Measurements from ENCODE around the gene CAMTA1.
A peak's percentile ranks its signal among the peaks of the same experiment; 100 is the strongest.
"Not testable (repeated sequence)": the region's sequence is repeated elsewhere in the genome, so short reads cannot be mapped to it uniquely, and the experiment has no call there.

The CAMTA1 gene

DNA sequence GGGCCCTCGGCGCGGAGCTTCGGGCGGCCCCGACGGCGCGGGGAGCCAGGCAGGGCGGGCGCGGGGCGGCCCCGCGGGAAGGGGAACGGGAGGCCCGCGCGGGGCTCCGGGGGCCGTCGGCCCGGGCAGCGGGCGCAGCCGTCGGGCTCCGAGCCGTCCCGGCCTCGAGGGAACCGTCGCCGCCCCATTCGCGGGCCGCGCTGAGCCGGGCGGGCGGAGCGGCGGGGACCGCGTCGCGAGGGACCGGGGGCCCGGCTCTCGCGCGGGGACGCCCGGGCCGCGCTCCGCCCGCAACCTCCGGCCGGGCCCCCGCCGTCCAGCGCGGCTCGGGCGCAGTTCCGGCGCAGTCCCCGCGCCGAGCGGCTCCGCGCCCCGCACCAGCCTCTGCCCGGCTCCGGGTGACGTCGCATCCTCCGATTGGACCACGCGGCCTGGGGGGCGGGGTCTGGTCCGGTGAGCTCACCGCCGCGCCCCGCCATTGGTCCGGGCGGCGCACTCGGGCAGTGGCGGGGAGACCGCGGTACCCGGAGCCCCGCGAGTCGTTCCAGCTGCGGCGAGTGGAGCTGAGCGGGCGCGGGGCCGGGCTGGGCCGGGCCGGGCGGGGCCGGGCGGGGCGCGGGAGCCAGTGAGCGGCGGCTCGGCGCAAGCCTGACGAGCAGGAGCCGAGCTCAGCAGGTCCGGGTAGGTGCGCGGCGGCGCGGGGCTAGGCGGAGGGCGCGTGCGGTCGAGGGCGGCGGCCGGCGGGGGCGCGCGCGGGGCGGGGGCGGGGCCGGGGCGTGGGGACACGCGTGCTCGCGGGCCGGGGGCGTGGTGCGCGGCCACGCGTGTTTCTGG, 919.2 kb downstream of the CAMTA1 start:
- peak; percentile 77 to 80 for DNase-seq

DNA sequence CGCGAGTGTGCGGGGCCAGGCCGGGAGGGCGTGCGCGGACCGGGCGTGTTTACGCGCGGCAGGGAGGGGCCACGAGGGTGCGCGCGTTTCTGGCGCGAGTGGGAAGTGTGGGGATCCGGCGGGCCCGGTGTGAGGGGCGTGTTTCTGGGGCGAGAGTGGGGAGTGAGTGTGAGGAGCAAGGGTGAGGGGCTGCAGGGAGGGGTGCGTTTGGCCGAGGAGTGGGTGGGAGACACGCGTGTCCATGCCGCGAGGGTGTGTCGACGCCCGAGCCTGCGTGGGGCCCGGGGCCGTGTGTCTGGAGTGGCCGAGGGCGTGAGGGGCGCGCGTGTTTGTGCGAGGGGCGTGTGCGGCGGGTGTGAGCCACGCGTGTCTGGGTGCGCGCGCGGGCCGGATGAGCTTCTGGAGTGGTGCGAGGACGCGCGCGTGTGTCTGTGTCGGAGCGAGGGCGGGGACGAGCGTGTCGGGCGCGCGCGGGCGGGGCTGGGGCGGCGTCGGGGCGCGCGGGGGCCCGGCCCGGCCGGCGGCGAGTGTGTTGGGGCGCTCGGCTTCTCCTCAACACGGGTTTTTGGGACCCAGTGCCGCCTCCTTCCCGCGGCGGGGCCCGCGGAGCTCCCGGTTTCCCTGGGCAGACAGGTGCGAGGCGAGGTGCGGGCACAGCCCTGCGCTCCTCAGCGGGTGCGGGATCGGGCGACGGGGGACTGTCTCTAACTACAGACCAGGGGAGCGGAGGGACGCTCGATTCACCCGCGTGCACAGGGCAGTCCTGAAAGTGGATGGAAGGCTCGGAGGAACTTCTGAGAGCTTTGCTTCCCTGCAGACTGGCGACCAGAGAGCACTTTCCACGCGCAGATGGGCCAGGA, 920.0 kb downstream of the CAMTA1 start:
- DNase-seq, result no peak

DNA sequence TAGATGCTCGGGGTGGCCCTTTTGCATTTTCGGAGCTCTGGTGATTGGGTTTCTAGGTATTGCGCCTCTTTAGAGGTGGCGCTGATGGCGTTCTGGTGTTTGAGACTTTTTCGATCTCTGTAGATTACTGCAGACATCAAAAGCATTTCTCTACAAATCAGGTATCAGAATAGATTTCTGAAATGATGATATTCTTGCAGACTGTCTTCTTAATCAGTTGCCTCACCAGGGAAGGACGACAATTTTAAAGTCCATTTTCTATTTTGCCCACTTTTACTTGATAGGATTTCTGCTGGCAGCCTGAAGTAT, 920.6 kb downstream of the CAMTA1 start:
- DNase-seq, result no peak

DNA sequence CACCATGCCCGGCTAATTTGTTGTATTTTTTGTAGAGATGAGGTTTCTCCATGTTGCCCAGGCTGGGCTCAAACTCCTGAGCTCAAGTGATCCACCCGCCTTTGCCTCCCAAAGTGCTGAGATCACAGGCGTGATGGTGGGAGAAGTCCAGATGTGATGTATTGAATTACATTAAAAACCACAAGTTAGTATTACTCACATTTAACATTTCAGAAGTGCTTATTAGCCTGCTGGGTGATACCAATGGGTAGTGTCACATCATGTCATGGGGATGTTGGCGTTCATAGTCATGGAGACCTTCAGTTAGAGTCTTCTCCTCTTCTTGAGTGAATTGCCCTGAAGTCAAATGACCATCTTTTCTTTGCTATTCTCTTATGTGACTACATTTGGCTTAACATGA, 922.3 kb downstream of the CAMTA1 start:
- no peak for DNase-seq

DNA sequence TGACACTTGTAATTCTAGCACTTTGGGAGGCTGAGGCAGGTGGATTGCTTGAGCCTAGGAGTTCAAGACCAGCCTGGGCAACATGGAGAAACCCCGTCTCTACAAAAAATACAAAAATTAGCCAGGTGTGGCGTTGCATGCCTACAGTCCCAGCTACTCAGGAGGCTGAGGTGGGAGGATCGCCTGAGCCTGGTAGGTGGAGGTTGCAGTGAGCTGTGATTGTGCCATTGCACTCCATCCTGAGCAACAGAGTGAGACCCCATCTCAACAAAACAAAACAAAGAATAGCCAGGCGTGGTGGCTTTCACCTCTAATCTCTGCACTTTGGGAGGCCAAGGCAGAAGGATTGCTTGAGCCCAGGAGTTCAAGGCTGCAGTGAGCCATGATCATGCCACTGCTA, 922.8 kb downstream of the CAMTA1 start:
- not testable (repeated sequence) for DNase-seq

DNA sequence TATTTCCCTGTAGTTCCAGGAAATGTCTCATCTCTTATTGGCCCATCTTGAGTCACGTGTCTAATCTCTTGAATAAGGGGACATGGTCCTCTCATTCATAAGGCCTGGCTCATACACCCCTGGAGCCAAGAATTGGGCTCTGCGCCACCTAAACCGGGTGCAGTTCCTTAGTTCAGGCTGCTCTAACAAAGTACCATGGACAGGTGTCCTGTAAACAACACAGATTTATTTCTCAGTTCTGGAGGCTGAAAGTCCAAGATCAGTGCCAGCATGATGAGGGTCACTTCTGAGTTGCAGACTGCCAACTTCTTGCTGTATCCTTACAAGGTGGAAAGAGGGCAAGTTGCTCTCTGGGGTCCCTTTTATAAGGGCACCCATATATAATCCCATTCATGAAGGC, 925.6 kb downstream of the CAMTA1 start:
- no peak for DNase-seq

DNA sequence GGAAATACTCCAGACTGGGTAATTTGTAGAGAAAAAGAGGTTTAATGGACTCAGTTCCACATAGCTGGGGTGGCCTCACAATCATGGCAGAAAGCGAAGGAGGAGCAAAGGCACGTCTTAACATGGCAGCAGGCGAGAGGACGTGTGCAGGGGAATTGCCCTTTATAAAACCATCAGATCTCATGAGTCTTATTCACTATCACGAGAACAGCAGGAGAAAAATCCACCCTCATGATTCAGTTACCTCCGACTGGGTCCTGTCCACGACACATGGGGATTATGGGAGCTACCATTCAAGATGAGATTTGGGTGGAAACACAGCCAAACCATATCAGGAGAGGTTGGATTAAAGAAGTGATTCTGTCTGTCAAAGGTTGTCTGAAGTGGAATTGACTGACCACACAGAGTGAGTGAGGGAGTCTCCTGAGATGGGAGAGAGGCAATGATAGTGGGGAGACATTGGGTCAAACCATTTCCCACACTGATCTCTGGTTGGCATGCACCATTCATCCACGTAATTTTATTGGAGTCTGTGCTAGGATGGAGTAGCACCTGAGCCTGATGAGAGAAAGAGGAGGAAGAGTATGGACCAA, 927.6 kb downstream of the CAMTA1 start:
- no peak for DNase-seq

DNA sequence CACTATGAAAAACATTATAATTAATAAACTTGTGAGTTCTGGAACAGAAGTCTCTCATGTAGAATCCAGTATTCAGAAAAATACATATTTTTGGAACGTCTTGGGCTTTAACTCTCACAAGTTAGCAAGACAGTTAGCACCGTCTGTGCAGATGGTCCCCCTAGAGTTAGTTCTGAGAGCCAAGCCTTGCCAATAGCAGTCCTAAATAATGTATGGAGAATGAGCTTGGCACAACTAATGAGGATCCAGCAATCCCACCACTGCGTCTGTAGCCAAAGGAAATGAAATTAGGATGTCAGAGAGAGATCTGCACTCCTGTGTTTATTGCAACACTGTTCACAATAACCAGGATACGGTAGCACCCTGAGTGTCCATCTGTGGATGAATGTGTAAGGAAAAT, 931.3 kb downstream of the CAMTA1 start:
- no peak for DNase-seq

DNA sequence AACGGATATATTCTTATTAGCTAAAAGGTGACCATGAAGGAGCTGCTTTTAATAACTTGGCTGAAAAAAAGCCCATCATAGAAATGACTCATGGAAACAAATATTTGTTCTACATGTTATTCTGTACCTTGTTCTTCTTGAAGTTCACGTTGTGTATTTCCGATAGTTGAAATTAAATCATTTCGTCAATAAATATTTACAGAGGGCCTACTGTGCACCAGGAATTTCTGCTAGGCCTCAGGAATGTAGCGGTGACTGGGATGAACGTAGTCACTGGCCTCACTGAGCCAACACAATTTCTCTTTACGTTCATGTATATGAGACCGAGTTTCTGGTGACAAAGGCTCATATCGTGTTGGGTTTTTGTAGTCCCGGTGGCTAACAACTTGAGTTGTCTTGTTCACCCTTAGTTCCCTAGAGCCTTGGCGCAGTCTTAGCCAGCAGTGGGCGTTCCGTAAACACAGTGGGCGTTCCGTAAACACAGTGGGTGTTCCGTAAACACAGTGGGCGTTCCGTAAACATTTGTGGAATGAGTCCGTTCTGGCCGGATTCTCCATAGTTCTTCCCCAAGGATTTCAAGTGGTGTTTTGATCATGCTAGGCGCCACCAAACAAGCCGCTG, 932.6 kb downstream of the CAMTA1 start:
- no peak for DNase-seq

DNA sequence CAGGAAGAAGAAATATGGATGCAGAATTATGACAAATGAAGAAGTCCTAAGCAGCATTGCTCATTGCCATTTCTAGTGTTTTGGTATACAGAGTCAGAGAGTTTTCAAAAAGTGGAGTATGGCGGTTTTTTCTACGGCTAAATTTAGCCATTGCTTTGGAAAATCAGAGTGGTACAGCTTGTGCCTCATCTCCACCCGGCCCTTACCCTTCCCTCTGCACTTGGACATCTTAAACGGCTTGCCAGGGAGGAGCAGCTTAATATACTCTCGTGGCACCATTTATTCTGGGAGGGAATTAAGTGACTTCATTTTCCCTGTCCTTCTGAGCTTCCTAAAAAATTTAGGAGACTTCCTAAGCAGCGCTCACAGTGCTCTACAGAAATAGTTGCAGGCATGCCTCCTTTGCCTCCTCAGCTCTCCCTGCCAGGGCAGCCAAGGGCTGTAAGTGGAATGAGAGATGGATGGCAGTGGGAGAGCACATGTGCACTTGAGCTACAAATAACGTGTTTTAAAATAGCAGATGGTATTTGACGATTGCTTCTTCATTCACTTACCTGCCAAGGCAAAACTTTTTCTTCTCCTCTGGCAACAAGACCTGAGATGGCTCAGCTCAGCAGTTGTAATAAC, 934.3 kb downstream of the CAMTA1 start:
- DNase-seq, result no peak

DNA sequence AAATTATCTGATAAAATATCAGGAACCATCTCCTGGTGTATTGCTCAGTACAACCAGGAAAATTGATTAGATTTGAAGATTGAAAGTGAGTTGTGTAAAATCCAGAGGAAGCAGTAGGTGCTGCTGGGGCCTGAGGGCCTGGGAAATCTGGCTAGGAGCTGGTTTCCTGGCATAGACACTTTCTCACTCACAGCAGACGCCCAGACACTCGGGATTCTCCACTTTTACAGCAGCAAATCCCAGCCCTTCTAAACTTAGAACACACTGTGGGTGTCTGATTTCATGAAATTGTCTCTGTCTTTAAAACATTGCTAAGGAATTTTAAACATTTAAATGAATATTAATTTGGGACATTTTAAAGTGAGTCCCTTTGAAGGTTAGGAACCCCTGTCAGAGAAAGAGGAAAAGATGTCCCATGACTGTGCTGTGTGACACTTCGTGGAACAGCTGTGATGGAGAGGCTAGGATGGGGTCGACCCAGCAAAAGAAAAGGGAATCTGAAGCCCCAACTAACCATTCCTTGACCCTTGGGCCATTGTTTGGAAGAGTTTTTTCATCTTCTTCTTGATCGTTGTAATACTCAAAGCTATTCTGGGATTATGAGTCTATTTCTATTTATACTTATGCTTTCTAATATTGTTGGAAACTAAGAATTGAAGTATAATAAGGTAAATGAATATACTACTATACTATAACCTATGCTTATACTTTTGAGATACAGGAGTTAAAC, 936.9 kb downstream of the CAMTA1 start:
- DNase-seq, result no peak

DNA sequence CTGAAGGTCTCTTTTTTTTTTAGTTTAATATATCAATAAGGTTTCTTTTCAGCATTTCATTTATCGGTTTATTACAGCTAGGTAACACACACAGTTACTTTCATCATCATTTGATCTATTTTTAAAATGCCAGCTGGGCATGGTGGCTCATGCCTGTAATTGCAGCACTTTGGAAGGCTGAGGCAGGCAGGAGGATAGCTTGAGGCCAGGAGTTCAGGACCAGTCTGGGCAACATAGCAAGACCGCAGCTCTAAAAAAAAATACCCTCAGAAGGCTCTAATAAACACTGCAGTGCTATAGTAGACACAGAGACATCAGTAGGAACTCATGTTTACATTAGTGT, 937.4 kb downstream of the CAMTA1 start:
- DNase-seq, result no peak

DNA sequence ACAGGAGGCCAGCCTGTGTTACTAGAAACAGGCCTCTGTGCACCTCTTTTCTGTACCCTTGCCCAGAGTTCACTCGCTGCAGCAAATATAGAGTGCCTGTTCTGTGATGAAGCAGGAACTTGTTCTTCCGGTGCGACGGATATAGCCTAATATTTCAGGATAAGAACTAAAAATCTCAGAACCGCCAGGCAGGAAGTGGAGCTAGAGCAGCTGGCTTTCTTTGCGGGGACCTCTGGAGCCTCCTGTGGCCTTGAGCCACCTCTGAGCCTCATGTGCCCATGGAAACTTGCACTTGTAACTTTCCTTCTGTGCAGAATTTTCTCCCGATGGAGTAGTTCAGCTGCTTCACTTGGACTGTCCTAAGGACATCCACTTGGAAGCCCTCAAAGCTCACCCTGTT, 941.4 kb downstream of the CAMTA1 start:
- peak; percentile 85 to 86 for DNase-seq

DNA sequence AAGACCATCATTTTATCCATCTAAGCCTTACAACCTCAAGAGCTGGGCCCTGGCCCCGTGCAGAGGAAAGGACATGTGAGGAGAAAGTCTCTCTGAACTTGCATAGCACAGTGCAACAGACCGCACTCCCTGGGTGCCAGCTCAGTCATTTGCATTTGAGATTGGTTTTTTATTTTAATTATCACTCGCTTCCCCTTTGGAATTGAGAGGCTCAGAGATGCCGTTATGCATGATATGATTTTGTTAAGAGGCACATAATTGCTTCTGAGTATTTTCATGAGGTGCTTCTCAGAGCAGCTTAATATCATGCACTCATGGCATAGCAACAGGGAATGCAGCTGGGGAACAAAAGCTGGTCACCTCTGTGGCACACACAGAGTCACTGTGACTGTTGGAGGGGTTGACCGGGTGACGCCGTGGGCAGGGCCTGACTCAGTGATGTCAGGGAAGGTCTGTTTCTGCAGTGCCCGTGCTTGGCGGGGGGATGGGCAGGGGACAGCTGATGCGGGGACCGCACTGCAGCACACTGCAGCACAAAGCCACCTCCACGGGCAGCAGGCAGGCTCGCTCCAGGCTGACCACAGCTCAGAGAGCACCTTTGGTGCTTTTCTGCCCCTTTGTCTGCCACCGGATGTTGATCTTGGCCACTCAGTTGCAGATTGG, 942.7 kb downstream of the CAMTA1 start:
- DNase-seq, result no peak

DNA sequence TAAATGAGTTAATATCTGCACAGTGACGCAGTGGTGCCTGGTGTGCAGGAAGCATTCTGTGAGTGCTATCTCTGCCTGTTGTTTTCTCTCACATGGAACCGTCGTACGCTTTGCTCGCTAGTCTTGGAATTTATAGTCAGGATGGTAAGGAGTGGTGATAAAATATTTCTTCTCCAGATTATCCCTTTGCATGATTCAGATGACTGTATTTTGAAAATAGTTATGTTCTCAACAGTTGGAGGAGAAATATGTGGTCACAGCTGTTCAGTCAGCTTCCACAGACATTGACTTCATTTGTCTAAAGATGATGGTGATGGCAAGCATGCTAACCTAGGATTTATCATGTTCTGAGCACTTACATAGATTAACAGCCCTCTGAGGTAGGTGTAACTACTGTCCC, 944.5 kb downstream of the CAMTA1 start:
- no peak for DNase-seq

DNA sequence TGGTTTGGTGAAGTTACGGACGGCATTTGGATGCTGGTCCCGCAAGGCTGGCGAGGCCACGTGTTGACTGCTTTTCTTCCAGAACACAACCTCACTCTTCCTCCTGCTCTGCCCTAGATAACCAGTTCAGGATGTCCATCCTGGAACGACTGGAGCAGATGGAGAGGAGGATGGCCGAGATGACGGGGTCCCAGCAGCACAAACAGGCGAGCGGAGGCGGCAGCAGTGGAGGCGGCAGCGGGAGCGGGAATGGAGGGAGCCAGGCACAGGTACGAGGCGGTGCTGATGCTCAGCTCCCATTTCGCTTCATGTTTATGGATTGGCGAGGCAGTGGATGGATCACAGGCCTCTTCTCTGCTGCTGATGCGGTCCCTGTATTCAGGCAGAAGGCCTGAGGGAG, 947.1 kb downstream of the CAMTA1 start:
- DNase-seq, result no peak

DNA sequence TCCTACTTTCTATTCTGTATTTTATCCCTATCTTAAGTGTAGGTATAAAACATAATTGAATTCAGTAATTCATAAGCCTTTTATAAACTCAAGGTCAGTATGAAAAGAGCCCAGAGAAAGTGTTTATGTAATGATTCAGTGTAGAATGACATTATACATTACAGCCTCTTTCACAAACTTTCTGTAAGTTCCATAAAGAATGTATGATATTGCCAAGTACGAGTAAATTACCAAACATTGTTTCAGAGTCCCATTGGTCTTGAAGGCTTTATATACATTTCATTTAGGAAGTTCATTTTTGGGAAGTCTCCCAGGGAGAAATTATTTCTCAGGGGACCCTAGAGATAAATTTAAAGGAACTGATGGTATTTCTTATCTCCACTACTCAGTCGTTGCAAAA, 948.0 kb downstream of the CAMTA1 start:
- DNase-seq, result no peak

DNA sequence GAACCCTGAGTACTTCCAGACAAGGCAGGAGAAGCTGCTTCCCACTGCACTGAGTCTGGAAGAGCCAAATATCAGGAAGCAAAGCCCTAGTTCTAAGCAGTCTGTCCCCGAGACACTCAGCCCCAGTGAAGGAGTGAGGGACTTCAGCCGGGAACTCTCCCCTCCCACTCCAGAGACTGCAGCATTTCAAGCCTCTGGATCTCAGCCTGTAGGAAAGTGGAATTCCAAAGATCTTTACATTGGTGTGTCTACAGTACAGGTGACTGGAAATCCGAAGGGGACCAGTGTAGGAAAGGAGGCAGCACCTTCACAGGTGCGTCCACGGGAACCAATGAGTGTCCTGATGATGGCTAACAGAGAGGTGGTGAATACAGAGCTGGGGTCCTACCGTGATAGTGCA, 952.8 kb downstream of the CAMTA1 start:
- DNase-seq, result no peak

DNA sequence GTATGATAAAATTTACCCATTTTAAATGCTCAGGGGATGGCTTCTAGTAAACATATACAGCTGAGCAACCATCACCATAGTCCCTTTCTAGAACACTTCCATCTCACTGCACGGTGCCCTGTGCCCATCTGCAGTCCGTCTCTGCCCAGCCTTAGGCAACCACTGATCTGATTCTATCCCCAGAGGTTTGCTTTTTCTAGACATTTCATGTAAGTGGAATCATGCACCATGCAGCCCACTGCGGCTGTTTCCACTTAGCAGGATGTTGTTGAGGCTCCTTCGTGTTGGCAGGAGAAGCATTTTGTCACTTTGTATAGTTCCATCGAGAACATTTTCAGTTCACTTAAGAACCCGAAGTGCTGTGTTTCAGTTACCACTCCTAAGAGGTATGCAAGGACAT, 958.1 kb downstream of the CAMTA1 start:
- DNase-seq, result no peak

DNA sequence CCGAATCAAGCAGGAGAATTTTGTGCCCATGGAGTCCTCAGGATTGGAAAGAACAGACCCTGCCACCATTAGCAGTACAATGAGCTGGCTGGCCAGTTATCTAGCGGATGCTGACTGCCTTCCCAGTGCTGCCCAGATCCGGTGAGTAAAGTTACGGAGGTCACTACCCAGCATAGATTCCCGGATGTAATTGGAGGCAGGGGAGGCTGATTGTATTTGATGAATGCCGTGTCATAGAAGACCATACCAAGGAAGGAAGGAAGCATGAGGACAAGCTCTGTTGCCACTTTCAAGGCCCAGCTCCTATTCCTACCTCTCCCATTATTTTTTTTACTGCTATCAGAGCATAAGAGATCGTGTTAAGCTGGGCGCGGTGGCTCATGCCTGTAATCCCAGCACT, 959.6 kb downstream of the CAMTA1 start:
- DNase-seq, result no peak

DNA sequence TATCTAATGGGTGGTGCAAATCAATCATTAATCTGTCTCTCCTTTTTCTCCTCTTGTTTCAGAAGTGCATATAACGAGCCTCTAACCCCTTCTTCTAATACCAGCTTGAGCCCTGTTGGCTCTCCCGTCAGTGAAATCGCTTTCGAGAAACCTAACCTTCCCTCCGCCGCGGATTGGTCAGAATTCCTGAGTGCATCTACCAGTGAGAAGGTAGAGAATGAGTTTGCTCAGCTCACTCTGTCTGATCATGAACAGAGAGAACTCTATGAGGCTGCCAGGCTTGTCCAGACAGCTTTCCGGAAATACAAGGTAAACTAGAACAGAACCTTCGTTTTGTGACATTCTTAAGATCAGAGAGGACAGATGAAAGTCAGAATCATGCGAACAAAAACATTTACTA, 960.5 kb downstream of the CAMTA1 start:
- DNase-seq, result no peak

DNA sequence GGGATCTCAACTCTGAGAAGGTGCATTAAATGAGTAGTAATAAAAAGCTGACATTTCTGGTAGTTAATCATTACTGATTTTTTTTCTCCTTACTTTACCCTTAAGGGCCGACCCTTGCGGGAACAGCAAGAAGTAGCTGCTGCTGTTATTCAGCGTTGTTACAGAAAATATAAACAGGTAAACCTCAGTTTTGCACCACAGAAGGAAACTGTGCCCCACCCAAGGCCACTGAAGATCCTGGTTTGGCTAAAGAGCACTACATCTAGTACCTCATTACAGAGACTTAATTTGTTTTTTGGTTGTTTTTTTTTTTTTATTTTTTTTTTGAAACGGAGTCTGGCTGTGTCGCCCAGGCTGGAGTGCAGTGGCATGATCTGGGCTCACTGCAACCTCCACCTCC, 962.4 kb downstream of the CAMTA1 start:
- no peak for DNase-seq

All from Kasumi-1 (cell line).